ENCODE results near the gene DENND2A.
"Not testable (repeated sequence)": the region's sequence is repeated elsewhere in the genome, so short reads cannot be mapped to it uniquely, and the experiment has no call there.

The DENND2A gene

DNA sequence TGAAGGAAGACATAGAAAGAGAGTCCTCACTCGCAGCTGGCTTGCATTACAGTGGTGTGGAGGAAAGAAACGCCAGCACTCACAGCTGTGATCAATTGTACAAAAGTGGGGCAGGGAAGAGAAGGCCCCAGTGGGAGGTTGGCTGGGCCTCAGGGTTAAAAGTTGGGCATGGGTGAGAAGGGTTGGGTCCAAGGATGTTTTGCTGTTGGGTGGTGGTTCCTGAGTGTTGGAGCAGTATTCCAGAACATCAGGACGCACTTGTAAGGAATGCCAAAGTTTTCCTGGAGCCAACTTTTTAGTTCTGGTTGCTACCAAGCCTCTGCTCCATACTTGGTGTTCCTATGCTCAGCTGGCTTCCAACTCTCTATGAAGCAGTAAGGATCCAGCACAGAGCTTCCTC, 105.9 kb downstream of the DENND2A start:
- H3K27ac ChIP-seq: no peak overlapping the region
- CTCF ChIA-PET: no interaction called here
- POLR2A ChIA-PET (ENCODE audit: low non-redundant PET): no interaction called here
- TF ChIP-seq, protein P1, sequence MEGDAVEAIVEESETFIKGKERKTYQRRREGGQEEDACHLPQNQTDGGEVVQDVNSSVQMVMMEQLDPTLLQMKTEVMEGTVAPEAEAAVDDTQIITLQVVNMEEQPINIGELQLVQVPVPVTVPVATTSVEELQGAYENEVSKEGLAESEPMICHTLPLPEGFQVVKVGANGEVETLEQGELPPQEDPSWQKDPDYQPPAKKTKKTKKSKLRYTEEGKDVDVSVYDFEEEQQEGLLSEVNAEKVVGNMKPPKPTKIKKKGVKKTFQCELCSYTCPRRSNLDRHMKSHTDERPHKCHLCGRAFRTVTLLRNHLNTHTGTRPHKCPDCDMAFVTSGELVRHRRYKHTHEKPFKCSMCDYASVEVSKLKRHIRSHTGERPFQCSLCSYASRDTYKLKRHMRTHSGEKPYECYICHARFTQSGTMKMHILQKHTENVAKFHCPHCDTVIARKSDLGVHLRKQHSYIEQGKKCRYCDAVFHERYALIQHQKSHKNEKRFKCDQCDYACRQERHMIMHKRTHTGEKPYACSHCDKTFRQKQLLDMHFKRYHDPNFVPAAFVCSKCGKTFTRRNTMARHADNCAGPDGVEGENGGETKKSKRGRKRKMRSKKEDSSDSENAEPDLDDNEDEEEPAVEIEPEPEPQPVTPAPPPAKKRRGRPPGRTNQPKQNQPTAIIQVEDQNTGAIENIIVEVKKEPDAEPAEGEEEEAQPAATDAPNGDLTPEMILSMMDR (conservative IDR thresholded peaks at IDR 0.05; ENCODE audit: low read depth): no peak
- DNase-seq (ENCODE audit: low spot score): no peak

- no peak for DNase-seq (ENCODE audit: low spot score)
- H3K27ac ChIP-seq: no peak overlapping the region
- TF ChIP-seq, protein P1 (conservative IDR thresholded peaks at IDR 0.05; ENCODE audit: low read depth): no peak
- ChIA-PET POLR2A (ENCODE audit: low non-redundant PET) (no interaction called here), CTCF (no interaction called here)
Observed at GRCh38 chr7:140533394-140533872, 107.2 kb downstream of the DENND2A start.

DNA sequence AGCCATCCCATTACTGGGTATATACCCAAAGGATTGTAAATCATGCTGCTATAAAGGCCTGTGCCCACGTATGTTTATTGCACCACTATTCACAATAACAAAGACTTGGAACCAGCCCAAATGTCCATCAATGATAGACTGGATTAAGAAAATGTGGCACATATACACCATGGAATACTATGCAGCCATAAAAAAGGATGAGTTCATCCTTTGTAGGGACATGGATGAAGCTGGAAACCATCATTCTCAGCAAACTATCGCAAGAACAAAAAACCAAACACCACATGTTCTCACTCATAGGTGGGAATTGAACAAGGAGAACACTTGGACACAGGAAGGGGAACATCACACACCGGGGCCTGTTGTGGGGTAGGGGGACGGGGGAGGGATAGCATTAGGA, 111.2 kb downstream of the DENND2A start:
- H3K27ac ChIP-seq; POLR2A ChIA-PET (ENCODE audit: low non-redundant PET); CTCF ChIA-PET; DNase-seq (ENCODE audit: low spot score): not testable (repeated sequence)

DNA sequence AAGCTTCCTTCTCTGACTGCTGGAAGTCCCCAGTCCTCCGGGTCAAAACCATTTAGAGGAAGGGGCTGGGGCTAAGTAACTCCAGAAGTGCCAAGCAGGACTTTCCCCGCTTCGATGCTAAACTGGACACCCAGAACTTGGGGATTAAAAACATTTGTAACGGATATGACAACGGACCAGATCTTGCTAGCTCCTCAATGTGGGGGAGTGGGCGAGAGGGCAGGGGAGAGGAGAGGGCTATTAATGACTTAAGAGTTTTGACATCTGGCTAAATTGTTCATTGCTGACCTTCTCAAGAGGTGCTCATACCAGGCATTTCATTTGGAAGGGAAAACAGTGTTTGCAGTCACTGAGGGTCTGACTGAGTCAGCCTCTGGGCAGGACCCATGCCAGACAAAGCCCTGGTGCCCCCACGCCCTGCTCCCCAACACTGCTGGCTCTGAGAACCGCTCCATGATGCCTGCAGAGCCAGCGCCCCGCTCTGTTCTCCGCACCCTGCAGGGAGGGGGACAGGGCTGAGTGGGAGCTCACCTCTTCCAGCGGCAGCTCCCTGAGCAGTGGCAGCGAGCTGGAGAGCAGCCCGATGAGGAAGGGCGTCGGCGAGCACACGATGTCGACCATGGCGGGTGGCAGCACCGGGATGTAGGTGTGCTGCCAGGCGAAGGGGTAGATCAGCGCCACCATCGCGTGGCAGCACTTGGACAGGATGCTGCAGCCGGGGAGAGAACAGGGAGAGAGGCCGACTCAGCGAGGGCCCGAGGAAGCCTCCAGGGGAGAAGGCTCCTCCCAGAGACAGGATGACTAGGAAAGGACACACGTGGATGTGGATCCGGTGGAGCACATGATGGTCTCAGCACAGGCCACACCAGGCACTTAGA, 113.6 kb downstream of the DENND2A start:
- ChIA-PET CTCF (interaction anchor here (0.6 to 0.8 kb wide), 2 partner anchors 124 to 126 kb away, joined by 3 to 4 read pairs; no protein-coding TSS in a partner anchor), POLR2A (ENCODE audit: low non-redundant PET) (no interaction called here)
- TF ChIP-seq, protein P1 (conservative IDR thresholded peaks at IDR 0.05; ENCODE audit: low read depth): no peak
- DNase-seq (ENCODE audit: low spot score): no peak
- no peak overlapping the region for H3K27ac ChIP-seq

GRCh38 chr7:140526214-140526613, 114.4 kb downstream of the DENND2A start:
- peak overlapping the region; percentile 56 for H3K27ac ChIP-seq
- ChIA-PET POLR2A (ENCODE audit: low non-redundant PET) (no interaction called here), CTCF (interaction anchor here (0.6 to 1.0 kb wide), 3 partner anchors 125 to 127 kb away, joined by 3 to 4 read pairs (median 3); no protein-coding TSS in a partner anchor)
- TF ChIP-seq, protein P1 (conservative IDR thresholded peaks at IDR 0.05; ENCODE audit: low read depth): no peak
- no peak for DNase-seq (ENCODE audit: low spot score)

DNA sequence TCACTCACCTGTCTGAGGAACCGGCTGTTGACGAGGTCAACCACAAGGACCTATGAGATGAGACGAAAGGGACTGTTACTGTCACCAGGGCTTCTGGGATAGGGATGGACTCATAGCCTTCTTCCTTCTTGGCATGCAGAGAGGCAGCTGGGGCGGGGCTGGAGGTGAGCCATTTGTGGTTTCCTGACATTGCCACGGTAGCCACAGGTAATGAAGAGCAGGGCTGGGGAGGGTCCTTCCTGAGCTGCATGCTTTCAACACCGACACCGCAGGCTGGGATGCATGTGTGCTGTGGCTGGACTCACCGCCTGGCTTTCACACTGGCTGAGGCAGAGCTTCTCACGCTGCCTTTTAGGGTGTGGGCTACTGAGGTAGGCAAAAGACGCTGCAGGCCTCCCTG, 114.9 kb downstream of the DENND2A start:
- ChIA-PET POLR2A (ENCODE audit: low non-redundant PET) (no interaction called here), CTCF (interaction anchor here (0.6 to 1.0 kb wide), 2 partner anchors 128 to 295 kb away, joined by 3 read pairs; no protein-coding TSS in a partner anchor)
- TF ChIP-seq, protein P1 (conservative IDR thresholded peaks at IDR 0.05; ENCODE audit: low read depth): no peak
- H3K27ac ChIP-seq: peak overlapping the region; percentile 56
- peak; percentile 32 for DNase-seq (ENCODE audit: low spot score)

DNA sequence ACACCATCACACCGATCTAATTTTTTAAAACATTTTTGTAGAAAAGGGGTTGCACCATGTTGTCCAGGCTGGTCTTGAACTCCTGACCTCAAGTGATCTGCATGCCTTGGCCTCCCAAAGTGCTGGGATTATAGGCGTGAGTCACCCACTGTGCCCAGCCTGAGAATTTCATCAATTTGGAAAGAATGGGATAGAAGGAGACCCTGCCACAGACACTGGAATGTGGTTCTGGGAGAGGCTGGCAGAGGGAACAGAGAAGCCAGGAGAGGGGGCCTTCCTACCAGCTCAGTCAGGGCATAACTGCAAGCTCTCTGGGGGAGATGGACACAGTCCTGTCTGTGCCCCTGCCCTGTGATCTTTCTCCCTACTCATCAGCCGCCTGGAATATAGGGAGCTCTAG, 119.2 kb downstream of the DENND2A start:
- TF ChIP-seq, protein P1 (conservative IDR thresholded peaks at IDR 0.05; ENCODE audit: low read depth): no peak
- DNase-seq (ENCODE audit: low spot score): no peak
- ChIA-PET POLR2A (ENCODE audit: low non-redundant PET) (no interaction called here), CTCF (no interaction called here)
- no peak overlapping the region for H3K27ac ChIP-seq

Data from RWPE1 (cell line).